ENCODE results near the gene ALG10B. TPM values are rescaled to one million over a fixed set of nuclear protein-coding genes. Genes with fewer than 3 reads are reported as not detected.

Gene ALG10B
- total and polyA plus RNA-seq, 2 donors (not counting 1 experiment from before 2014, with no cell fraction given): 1.8 to 4.9 TPM

DNA sequence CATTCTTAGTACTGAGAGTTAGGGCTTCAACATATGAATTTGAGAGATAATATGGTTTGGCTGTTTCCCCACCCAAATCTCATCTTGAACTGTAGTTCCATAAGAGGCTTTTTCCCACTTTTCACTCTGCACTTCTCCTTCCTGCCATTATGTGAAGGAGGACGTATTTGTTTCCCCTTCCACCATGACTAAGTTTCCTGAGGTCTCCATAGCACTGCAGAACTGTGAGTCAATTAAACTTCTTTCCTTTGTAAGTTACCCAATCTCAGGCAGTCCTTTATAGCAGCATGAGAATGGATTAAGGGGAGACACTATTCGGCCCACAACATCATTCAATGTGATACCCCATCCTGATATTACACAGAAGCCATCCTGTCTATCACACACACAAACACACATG lies 36.8 kb upstream of the ALG10B start:
- Histone ChIP-seq H4K20me1 (ENCODE audit: control insufficient read depth, extremely low read depth, insufficient read depth, low read length) (no peaks in the 10 kb centered on the region), H3K79me2 (ENCODE audit: control insufficient read depth, insufficient read depth, low read length) (no peaks in the 10 kb centered on the region), H3K4me1 (ENCODE audit: control insufficient read depth, extremely low read depth, insufficient read depth, low read length) (no peaks in the 10 kb centered on the region), H3K27ac (ENCODE audit: insufficient read depth, low read length) (no peak overlapping the region), H3K4me3 (replicated peaks in 1 of 4; ENCODE audit: control extremely low read depth in 1 of 4, insufficient read depth in 1 of 4, low read depth in 3 of 4, low read length in 4 of 4) (no peak overlapping the region), H3K27me3 (ENCODE audit: control insufficient read depth, insufficient read depth, low read length) (no peaks in the 10 kb centered on the region), H3K9ac (ENCODE audit: insufficient read depth, low read length) (no peak overlapping the region), H3K9me3 (ENCODE audit: control insufficient read depth, insufficient read depth, low read depth, low read length) (no peaks in the 10 kb centered on the region), H2AFZ (ENCODE audit: low read length) (no peak overlapping the region), H3K4me2 (ENCODE audit: extremely low read depth, insufficient read depth, low read length) (no peak overlapping the region), H3K36me3 (ENCODE audit: control insufficient read depth, insufficient read depth, low read length) (no peaks in the 10 kb centered on the region)
- no peak for TF ChIP-seq EZH2 (IDR thresholded peaks at IDR 0.05; ENCODE audit: low read length, missing control alignments)
- TF ChIP-seq, protein P1, sequence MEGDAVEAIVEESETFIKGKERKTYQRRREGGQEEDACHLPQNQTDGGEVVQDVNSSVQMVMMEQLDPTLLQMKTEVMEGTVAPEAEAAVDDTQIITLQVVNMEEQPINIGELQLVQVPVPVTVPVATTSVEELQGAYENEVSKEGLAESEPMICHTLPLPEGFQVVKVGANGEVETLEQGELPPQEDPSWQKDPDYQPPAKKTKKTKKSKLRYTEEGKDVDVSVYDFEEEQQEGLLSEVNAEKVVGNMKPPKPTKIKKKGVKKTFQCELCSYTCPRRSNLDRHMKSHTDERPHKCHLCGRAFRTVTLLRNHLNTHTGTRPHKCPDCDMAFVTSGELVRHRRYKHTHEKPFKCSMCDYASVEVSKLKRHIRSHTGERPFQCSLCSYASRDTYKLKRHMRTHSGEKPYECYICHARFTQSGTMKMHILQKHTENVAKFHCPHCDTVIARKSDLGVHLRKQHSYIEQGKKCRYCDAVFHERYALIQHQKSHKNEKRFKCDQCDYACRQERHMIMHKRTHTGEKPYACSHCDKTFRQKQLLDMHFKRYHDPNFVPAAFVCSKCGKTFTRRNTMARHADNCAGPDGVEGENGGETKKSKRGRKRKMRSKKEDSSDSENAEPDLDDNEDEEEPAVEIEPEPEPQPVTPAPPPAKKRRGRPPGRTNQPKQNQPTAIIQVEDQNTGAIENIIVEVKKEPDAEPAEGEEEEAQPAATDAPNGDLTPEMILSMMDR (conservative IDR thresholded peaks at IDR 0.05 in 1 of 2, IDR thresholded peaks at IDR 0.05 in 1 of 2; ENCODE audit: low read depth in 1 of 2, low read length in 2 of 2): no peak
- no peak for DNase-seq (ENCODE audit: low read depth in 2 of 2)

DNA sequence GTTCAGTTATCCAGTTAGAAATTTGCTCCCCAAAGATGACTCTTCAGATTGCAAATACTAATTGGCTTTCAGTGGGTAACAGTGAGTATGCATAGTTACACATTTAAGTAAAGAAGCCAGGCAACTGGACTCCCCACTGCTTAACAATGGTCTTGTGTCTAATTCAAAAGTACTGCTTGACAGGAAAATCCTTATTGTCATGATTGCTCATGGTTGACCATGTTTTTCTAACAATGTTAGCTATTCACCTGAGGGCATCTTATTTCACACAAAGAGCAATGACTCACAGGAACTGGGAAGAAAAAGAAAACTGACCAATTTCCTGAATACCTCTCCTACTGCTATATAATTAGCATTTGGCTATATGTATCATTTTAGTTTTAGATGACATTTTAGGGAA lies 33.7 kb upstream of the ALG10B start:
- Histone ChIP-seq H3K27ac (ENCODE audit: insufficient read depth, low read length) (no peak overlapping the region), H3K4me2 (ENCODE audit: extremely low read depth, insufficient read depth, low read length) (no peak overlapping the region), H3K4me3 (replicated peaks in 1 of 4; ENCODE audit: control extremely low read depth in 1 of 4, insufficient read depth in 1 of 4, low read depth in 3 of 4, low read length in 4 of 4) (no peak overlapping the region), H3K9me3 (ENCODE audit: control insufficient read depth, insufficient read depth, low read depth, low read length) (no peaks in the 10 kb centered on the region), H3K27me3 (ENCODE audit: control insufficient read depth, insufficient read depth, low read length) (no peaks in the 10 kb centered on the region), H2AFZ (ENCODE audit: low read length) (no peak overlapping the region), H3K4me1 (ENCODE audit: control insufficient read depth, extremely low read depth, insufficient read depth, low read length) (no peaks in the 10 kb centered on the region), H3K79me2 (ENCODE audit: control insufficient read depth, insufficient read depth, low read length) (no peaks in the 10 kb centered on the region), H3K36me3 (ENCODE audit: control insufficient read depth, insufficient read depth, low read length) (no peaks in the 10 kb centered on the region), H3K9ac (ENCODE audit: insufficient read depth, low read length) (no peak overlapping the region), H4K20me1 (ENCODE audit: control insufficient read depth, extremely low read depth, insufficient read depth, low read length) (no peaks in the 10 kb centered on the region)
- DNase-seq (ENCODE audit: low read depth in 2 of 2): no peak
- no peak for TF ChIP-seq EZH2 (IDR thresholded peaks at IDR 0.05; ENCODE audit: low read length, missing control alignments)
- TF ChIP-seq, protein P1 (conservative IDR thresholded peaks at IDR 0.05 in 1 of 2, IDR thresholded peaks at IDR 0.05 in 1 of 2; ENCODE audit: low read depth in 1 of 2, low read length in 2 of 2): no peak

DNA sequence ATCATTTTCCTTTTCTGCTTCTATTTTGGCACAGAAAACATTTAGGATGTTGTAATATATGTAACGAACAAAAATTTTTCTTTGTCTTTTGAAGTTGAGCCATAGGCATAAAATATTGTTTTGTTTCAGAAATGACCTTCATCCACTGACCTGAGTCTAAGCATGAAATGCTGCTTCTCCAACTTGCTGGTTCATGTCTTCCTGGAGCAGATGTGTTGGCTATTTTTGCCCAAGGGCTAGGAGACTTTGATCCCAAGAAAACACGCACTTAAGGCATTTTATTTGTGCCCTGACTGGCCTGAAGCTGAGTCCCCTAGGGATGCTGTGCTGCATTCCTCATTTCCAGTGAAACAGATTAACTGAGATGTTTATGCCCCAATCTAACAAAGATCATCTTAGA lies 27.2 kb upstream of the ALG10B start:
- Histone ChIP-seq H3K4me2 (ENCODE audit: extremely low read depth, insufficient read depth, low read length) (no peak overlapping the region), H3K27me3 (ENCODE audit: control insufficient read depth, insufficient read depth, low read length) (no peaks in the 10 kb centered on the region), H3K36me3 (ENCODE audit: control insufficient read depth, insufficient read depth, low read length) (no peaks in the 10 kb centered on the region), H3K4me1 (ENCODE audit: control insufficient read depth, extremely low read depth, insufficient read depth, low read length) (no peaks in the 10 kb centered on the region), H3K79me2 (ENCODE audit: control insufficient read depth, insufficient read depth, low read length) (no peaks in the 10 kb centered on the region), H3K9ac (ENCODE audit: insufficient read depth, low read length) (no peak overlapping the region), H3K4me3 (replicated peaks in 1 of 4; ENCODE audit: control extremely low read depth in 1 of 4, insufficient read depth in 1 of 4, low read depth in 3 of 4, low read length in 4 of 4) (no peak overlapping the region), H3K9me3 (ENCODE audit: control insufficient read depth, insufficient read depth, low read depth, low read length) (no peaks in the 10 kb centered on the region), H4K20me1 (ENCODE audit: control insufficient read depth, extremely low read depth, insufficient read depth, low read length) (no peaks in the 10 kb centered on the region), H2AFZ (ENCODE audit: low read length) (no peak overlapping the region), H3K27ac (ENCODE audit: insufficient read depth, low read length) (no peak overlapping the region)
- DNase-seq (ENCODE audit: low read depth in 2 of 2): no peak
- TF ChIP-seq, protein P1 (conservative IDR thresholded peaks at IDR 0.05 in 1 of 2, IDR thresholded peaks at IDR 0.05 in 1 of 2; ENCODE audit: low read depth in 1 of 2, low read length in 2 of 2): no peak
- no peak for TF ChIP-seq EZH2 (IDR thresholded peaks at IDR 0.05; ENCODE audit: low read length, missing control alignments)
